A673 (cell line): Measurements from ENCODE around the gene RFPL1. TPM values are rescaled to one million over a fixed set of nuclear protein-coding genes. Genes with fewer than 3 reads are reported as not detected.

Experiments used
- BruUV-seq: library from RNA; stranded (reverse); fragments of 400-500 nt; replicated peaks from 2 replicates; lab custom pipeline; 2021; lab: Mats Ljungman, UMichigan
- CTCF ChIA-PET: fragments of 300-600 bp; sonication (Branson Sonifier 250); formaldehyde crosslinking; loops from one replicate; lab custom pipeline; 2022; ENCODE audit warnings: antibody characterized with exemption; lab: Charles Lee
- POLR2A ChIA-PET: fragments of 300-600 bp; sonication (Branson Sonifier 250); formaldehyde crosslinking; loops from one replicate; lab custom pipeline; 2022; ENCODE audit warnings: antibody characterized with exemption; ENCODE audit not compliant: low non-redundant PET; lab: Charles Lee
- DNase-seq: peaks from one replicate; pipeline ENCODE4 v3.0.0-alpha.2; 2015; ENCODE audit warnings: low spot score
- H3K27ac ChIP-seq: fragments of 200-600 bp; sonication (generic); 2 replicates; pipeline ENCODE4 v1.5.1; 2016; ENCODE audit warnings: mixed run types, low read depth, mild to moderate bottlenecking, mixed read lengths, antibody characterized with exemption, low read length; ENCODE audit not compliant: poor library complexity, severe bottlenecking
- H3K27me3 ChIP-seq: fragments of 200-600 bp; sonication (generic); replicated peaks from 2 replicates; pipeline ENCODE4 v1.6.1; 2017; ENCODE audit warnings: mixed run types, low read depth, mild to moderate bottlenecking, mixed read lengths, antibody characterized with exemption, low read length; ENCODE audit not compliant: insufficient read depth, poor library complexity
- H3K36me3 ChIP-seq: fragments of 200-600 bp; sonication (generic); 2 replicates; pipeline ENCODE4 v1.6.1; 2016; ENCODE audit warnings: mixed run types, mild to moderate bottlenecking, mixed read lengths, antibody characterized with exemption, low read length; ENCODE audit not compliant: insufficient read depth, poor library complexity, severe bottlenecking
- H3K4me1 ChIP-seq: fragments of 200-600 bp; sonication (generic); 2 replicates; pipeline ENCODE4 v1.6.1; 2017; ENCODE audit warnings: mixed run types, mild to moderate bottlenecking, mixed read lengths, antibody characterized with exemption, low read length; ENCODE audit not compliant: insufficient read depth, poor library complexity, severe bottlenecking
- H3K4me3 ChIP-seq: fragments of 200-600 bp; sonication (generic); 2 replicates; pipeline ENCODE4 v1.5.1; 2016; ENCODE audit warnings: low read depth, mixed run types, mild to moderate bottlenecking, mixed read lengths, low read length; ENCODE audit not compliant: poor library complexity, severe bottlenecking
- H3K9me3 ChIP-seq: fragments of 200-600 bp; sonication (generic); 2 replicates; pipeline ENCODE4 v1.6.1; 2016; ENCODE audit warnings: mixed run types, low read depth, mild to moderate bottlenecking, mixed read lengths, antibody characterized with exemption, low read length; ENCODE audit not compliant: poor library complexity, severe bottlenecking
- EZH2 ChIP-seq: fragments of 200-600 bp; sonication (generic); IDR thresholded peaks from 2 replicates; pipeline ENCODE4 v1.6.1; 2017; ENCODE audit warnings: borderline replicate concordance, low read depth, mild to moderate bottlenecking, mixed read lengths, antibody characterized with exemption, low read length; ENCODE audit not compliant: poor library complexity, severe bottlenecking
- intact Hi-C: fragments of 100-400 bp; cut with micrococcal nuclease; formaldehyde crosslinking; loops from one replicate; pipeline ENCODE4 v1.10.0; 2022; ENCODE audit not compliant: unreplicated experiment
- total RNA-seq: library from RNA; stranded (reverse); gene quantifications from 2 replicates; pipeline ENCODE4 v1.2.3, GENCODE V29; 2021
- TF ChIP-seq, protein P1 (sequence below): fragments of 300-800, 200-600 bp; sonication (generic); conservative IDR thresholded peaks from 2 replicates; pipeline ENCODE4 v1.5.1; 2017; ENCODE audit warnings: low read depth, mild to moderate bottlenecking, antibody characterized with exemption, low read length, moderate library complexity, mixed read lengths

The RFPL1 gene
- total RNA-seq, 1 experiment from 2014 or later, result not detected

DNA sequence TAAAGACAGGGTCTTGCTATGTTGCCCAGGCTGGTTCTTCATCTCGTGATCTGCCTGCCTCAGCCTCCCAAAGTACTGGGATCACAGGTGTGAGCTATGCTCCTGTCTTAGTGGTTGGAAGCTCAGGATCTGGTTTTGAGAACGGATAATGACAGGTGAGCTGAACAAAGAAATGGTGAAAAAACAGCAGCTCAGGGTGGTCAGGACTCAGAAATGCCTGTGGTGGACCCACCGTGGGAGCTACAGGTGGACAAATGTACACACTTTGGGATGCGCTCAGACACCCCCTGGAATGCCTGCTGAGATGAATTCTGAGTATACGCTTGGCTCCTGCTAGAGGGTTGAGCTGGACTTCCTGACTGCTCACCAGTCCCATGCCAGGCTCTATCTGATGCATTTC lies 9.5 kb downstream of the RFPL1 start:
- TF ChIP-seq, protein P1, sequence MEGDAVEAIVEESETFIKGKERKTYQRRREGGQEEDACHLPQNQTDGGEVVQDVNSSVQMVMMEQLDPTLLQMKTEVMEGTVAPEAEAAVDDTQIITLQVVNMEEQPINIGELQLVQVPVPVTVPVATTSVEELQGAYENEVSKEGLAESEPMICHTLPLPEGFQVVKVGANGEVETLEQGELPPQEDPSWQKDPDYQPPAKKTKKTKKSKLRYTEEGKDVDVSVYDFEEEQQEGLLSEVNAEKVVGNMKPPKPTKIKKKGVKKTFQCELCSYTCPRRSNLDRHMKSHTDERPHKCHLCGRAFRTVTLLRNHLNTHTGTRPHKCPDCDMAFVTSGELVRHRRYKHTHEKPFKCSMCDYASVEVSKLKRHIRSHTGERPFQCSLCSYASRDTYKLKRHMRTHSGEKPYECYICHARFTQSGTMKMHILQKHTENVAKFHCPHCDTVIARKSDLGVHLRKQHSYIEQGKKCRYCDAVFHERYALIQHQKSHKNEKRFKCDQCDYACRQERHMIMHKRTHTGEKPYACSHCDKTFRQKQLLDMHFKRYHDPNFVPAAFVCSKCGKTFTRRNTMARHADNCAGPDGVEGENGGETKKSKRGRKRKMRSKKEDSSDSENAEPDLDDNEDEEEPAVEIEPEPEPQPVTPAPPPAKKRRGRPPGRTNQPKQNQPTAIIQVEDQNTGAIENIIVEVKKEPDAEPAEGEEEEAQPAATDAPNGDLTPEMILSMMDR, result no peak
- no peak for TF ChIP-seq EZH2
- ChIA-PET CTCF (interaction anchor here (0.6 kb wide), 1 partner anchor 28 kb away, joined by 3 read pairs; no protein-coding TSS in a partner anchor), POLR2A (no interaction called here)
- intact Hi-C loops, result no loop called here
- no peak for DNase-seq
- Histone ChIP-seq H3K27me3 (no peaks in the 10 kb centered on the region), H3K36me3 (no peaks in the 10 kb centered on the region), H3K9me3 (no peaks in the 10 kb centered on the region), H3K4me3 (no peak overlapping the region), H3K27ac (no peak overlapping the region), H3K4me1 (no peaks in the 10 kb centered on the region)
- no TSS peak for BruUV-seq

DNA sequence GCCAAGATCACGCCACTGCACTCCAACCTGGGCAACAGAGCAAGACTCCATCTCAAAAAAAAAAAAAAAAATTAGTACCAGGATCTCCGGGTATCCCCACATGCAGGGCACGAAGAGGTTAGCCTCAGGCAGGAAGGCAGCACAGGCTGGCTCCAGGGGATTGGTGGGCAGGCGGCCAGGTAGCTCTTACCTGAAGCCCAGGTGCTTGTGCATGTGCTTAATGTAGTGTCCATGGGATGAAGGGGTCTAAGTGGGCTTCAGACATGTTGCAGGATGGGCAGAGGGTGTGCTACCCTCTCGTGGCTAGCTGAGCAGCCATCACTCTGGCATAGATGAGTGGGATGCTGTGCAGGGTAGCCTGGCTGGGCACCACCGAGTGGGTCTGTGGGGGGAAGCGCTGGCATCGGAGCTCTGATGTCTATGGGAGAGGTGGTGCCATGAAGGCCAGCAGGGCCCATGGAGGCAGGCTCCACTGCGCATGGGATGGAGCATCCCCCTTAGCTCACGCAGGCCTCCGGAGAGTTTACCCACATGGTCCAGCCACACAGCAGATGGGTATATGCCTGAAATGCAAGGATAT lies 11.0 kb downstream of the RFPL1 start:
- Histone ChIP-seq H3K9me3 (no peaks in the 10 kb centered on the region), H3K27me3 (no peaks in the 10 kb centered on the region), H3K4me1 (no peaks in the 10 kb centered on the region), H3K4me3 (no peak overlapping the region), H3K36me3 (no peaks in the 10 kb centered on the region), H3K27ac (no peak overlapping the region)
- intact Hi-C loops, result no loop called here
- BruUV-seq, result no TSS peak
- POLR2A ChIA-PET, result no interaction called here
- TF ChIP-seq EZH2, result no peak
- TF ChIP-seq, protein P1, result no peak
- no peak for DNase-seq
- CTCF ChIA-PET, result interaction anchor here (0.6 kb wide), 1 partner anchor 133 kb away, joined by 3 read pairs; no protein-coding TSS in a partner anchor

DNA sequence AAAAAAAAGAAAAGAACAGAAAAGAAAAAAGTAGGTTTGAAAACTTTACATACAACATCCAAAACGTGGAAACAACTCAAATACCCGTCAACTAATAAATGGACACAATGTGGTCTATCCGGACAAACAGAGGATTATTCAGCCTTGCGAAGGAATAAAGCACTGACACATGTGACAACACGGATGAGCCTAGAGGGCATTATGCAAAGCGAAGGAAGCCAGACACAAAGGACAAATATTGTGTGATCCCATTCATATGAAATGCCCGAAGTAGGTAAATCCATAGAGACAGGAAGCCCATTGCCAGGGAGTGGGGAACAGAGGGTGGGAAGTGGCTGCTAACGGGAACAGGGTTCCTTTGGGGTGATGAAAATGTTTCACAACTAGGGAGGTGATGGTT lies 11.8 kb downstream of the RFPL1 start:
- no peaks in the 10 kb centered on the region for H3K4me1 ChIP-seq
- H3K27me3 ChIP-seq, result no peaks in the 10 kb centered on the region
- no peak for DNase-seq
- ChIA-PET POLR2A (no interaction called here), CTCF (no interaction called here)
- no peaks in the 10 kb centered on the region for H3K36me3 ChIP-seq
- TF ChIP-seq, protein P1, result no peak
- no peak for TF ChIP-seq EZH2
- intact Hi-C loops, result no loop called here
- no peaks in the 10 kb centered on the region for H3K9me3 ChIP-seq
- no peak overlapping the region for H3K27ac ChIP-seq
- H3K4me3 ChIP-seq, result no peak overlapping the region
- BruUV-seq, result no TSS peak
